CMK (cell line): ENCODE results near the gene CLDN18.

Experiments used
- DNase-seq: peaks from one replicate; pipeline ENCODE4 v3.0.0-alpha.2; 2010; ENCODE audit warnings: low read depth

The CLDN18 gene

DNA sequence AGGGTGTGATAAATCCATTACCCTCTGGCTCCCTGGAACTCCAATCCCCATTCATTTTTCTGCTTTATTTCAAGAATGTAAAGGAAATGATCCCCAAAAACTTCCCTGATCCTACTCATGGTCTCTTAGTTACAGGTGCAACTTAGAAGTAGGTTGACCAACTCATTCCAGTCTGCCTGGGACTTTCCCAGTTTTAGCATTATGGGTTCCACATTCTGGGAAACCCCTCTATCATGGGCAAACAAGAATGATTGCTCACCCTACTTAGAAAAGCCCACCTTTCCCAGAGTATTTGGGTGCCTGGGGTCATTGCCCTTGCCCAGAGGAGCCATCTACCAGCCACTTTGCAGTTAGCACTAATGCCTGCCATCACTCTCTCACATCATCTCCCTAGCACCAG, 15.6 kb downstream of the CLDN18 start:
- DNase-seq: no peak

DNA sequence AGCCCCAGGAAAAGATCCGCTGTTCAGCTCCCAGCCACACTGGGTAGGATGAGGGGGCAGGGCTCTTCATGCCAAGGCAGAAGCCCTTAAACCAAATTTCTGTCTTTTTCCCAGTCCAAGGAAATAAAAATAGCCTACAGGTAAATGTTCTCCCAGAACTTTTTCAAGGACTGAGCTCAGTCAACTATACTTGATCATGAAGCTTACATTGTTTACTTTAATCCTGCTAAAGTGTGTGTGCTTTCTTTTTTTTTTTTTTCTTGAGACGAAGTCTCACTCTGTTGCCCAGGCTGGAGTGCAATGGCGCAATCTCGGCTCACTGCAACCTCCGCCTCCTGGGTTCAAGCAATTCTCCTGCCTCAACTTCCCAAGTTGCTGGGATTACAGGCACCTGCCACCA, 17.9 kb downstream of the CLDN18 start:
- DNase-seq: no peak

DNA sequence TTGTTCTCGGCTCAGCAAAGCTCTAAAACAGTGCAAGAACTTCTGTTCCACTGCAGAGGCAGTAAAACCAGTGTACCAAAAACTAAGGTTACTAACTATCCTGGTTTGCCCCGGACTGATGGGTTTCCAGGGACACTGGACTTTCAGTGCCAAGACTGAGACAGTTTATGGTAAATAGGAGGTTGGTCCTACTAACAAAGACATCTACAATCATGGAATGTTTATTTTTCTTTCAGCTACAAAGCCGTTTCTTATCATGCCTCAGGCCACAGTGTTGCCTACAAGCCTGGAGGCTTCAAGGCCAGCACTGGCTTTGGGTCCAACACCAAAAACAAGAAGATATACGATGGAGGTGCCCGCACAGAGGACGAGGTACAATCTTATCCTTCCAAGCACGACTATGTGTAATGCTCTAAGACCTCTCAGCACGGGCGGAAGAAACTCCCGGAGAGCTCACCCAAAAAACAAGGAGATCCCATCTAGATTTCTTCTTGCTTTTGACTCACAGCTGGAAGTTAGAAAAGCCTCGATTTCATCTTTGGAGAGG, 20.8 kb downstream of the CLDN18 start:
- no peak for DNase-seq

DNA sequence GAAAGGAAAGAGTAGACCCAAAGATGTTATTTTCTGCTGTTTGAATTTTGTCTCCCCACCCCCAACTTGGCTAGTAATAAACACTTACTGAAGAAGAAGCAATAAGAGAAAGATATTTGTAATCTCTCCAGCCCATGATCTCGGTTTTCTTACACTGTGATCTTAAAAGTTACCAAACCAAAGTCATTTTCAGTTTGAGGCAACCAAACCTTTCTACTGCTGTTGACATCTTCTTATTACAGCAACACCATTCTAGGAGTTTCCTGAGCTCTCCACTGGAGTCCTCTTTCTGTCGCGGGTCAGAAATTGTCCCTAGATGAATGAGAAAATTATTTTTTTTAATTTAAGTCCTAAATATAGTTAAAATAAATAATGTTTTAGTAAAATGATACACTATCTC, 21.6 kb downstream of the CLDN18 start:
- DNase-seq: no peak

DNA sequence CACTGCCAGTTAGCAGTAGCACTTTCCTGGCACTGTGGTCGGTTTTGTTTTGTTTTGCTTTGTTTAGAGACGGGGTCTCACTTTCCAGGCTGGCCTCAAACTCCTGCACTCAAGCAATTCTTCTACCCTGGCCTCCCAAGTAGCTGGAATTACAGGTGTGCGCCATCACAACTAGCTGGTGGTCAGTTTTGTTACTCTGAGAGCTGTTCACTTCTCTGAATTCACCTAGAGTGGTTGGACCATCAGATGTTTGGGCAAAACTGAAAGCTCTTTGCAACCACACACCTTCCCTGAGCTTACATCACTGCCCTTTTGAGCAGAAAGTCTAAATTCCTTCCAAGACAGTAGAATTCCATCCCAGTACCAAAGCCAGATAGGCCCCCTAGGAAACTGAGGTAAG, 22.6 kb downstream of the CLDN18 start:
- no peak for DNase-seq

DNA sequence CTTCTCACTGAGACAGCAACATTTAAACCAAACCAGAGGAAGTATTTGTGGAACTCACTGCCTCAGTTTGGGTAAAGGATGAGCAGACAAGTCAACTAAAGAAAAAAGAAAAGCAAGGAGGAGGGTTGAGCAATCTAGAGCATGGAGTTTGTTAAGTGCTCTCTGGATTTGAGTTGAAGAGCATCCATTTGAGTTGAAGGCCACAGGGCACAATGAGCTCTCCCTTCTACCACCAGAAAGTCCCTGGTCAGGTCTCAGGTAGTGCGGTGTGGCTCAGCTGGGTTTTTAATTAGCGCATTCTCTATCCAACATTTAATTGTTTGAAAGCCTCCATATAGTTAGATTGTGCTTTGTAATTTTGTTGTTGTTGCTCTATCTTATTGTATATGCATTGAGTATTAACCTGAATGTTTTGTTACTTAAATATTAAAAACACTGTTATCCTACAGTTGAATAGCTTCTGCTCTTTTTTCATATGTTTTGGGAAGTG, 23.3 kb downstream of the CLDN18 start:
- no peak for DNase-seq

DNA sequence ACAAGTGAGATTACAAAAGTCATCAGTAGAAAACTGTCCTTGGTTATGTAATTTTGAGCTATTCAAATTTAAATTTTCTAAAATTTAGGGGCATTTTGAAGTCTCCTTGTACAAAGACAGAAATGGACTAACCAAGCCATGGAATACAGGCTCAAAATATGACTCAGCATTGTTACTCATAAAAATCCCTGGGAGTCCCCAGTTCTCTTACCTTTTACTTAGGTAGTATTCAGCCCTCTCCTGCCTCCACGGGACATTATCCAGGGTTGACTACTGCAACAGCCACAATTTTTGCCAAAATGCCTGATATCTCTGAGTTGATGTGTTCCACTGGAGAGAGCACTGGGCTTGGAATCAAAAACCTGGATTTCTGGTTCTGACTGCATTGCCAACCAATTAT, 25.0 kb downstream of the CLDN18 start:
- DNase-seq: no peak

DNA sequence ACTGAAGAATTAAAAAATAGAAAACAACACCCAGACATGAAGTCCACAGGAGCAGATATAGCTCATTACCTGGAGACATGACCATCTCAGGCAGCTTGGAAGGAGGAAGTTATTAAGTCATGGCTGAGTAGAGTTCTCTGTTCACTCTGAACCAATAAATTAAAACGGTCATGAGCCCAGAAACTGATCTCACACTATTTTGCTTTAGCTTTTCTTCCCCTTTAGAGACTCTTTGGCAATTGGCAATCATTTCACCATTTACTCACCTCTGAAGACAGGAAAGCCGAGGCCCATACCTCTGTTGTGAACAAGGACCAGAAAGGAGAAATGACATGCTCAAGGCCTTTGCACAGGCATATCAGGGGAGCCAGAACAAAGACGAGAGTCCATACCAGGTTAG, 26.6 kb downstream of the CLDN18 start:
- no peak for DNase-seq

DNA sequence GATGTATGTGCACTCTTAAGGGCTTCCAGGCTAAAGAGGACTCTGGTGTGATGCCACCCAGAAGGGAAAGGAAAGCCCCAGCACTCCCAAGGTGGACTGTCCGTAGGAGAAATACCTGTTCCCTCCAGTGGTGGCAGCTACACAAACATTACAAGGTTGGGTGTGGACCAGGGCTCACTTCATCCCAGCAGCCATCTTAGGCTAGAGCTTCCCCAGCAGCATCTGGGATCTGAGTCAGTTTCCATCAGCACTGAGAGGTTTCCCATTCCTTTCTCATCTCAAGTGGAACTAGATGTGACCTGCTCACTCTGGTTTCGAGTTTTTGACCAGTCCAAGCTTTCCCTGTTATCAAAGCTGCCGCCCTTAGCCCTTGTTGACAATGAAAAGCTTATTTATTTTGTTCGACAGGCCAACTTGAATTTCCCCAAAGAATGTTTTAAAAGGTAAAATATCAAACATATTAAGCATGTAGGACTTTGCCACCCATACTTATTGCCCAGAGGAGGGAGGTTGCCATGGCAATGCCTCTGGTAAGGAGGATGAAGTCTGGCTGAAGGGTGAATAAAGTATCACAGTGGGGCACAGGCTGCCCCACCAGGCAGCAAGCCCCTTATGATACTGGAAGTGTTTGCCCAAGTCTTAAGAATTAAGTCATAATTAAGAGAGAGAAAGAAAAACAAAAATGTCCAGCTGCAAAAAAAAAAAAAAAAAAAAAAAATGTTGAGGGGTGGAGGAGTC, 28.9 kb downstream of the CLDN18 start:
- no peak for DNase-seq

DNA sequence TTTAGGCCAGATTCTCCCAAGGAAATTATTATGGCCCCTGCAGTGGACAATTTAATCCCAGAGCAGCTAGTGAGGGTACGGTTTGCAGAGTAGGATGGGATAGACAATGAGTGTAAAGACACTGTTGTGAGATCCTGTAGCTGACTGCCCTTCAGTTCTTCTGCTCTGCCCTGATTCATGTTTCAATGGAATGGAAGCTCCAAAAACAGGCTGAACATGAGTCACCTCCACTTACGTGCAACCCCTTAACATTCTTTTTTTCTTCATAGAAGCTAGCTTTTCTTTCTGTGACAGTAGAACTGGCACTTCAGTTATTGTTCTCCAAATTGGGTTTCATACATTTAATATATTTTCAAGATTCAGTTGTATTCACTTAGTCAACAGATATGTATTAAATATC, 32.1 kb downstream of the CLDN18 start:
- no peak for DNase-seq

DNA sequence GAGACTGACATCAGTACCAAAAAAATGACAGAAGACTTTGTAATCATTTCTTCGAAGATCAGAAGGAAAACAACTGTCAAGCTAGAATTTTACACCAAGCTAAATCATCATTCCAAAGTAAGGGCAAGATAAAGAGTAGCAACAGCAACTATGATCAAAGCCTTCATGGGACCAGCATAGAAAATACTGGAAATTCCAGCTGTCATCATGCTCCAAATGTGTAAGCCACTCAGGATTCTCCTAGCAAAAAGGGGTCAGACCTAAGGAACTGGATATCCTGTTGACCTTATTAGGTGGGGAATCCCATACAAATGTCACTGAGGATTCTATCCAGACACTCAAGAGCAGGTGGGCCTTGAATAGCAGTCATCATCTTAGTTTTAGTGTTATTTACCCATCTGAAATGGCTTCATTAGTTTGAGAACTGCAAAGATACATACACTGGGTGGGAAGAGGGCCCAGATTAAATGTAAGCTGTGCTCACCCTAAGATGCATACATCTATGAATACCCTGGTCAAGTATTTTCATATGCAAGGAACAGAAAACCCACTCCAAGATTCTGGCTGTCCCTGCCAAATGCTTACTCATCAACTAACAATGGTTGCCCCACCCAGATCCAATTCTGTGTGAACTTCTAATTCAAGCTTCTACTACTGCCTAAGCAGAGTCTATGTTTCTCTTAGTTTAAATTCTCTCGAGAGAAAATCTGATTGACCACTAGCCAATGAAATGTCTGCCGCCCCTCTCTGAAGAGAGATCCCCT, 33.5 kb downstream of the CLDN18 start:
- DNase-seq: no peak

DNA sequence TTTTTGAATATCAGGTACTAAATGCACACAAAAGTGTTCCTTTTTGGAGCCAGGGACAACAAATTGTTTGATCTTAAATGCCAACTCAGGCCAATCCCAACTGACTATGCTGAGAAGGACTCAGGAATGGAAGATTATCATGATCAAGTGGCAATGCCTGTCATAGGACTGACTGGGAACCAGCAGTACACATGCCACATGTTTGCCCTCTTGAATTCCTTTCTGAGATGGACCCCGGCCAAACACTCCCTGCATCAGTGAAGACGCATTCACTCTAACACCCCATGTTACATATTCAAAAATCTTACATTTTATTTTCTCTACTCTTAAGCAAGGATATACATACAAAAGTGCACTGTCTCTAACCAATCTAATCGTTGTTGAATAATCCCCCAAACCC, 36.1 kb downstream of the CLDN18 start:
- no peak for DNase-seq

DNA sequence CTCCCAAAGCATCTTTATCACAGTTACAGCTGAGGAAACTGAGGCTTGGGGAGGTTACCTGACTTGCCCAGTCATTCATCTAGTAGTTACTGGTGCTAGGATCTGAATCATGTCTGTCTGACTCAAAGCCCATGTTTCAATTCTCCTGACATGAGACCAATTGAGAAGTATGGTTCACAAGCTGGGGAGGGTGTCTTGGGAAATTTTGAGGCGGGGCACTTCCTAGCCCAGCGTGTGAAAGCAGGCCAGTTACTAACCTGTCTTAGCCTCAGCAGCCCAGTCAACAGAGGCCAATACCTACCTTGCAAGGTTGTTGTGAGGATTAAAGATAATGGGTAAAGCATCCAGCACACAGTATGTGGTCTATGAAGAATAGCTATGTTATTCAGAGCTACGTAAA, 37.0 kb downstream of the CLDN18 start:
- DNase-seq: no peak

DNA sequence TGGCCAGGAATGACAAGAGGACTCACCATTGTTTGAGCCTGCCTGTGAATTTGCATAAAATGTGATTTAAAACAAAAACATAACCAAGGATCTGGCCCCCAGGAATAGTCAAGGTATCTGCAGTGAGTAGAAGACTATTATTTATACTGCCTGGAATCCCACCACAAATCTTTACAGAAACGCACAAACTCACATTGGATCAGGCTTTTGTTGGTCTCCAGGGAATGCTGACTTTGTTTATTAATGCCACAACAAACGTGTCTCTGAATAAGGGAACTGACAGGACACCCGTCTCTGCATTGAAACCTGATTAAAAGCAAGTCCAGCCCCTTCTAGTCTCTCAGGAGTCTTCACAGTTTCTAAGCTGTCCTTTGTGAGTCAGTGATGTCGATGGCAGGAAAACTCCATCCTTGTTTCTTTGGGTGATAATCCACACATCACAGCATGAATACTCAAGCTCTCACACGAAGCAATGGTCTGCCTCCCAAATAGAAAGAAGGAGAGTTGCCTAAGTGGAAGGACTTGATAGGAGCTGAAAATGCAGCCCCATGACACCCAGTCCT, 37.7 kb downstream of the CLDN18 start:
- DNase-seq: no peak

DNA sequence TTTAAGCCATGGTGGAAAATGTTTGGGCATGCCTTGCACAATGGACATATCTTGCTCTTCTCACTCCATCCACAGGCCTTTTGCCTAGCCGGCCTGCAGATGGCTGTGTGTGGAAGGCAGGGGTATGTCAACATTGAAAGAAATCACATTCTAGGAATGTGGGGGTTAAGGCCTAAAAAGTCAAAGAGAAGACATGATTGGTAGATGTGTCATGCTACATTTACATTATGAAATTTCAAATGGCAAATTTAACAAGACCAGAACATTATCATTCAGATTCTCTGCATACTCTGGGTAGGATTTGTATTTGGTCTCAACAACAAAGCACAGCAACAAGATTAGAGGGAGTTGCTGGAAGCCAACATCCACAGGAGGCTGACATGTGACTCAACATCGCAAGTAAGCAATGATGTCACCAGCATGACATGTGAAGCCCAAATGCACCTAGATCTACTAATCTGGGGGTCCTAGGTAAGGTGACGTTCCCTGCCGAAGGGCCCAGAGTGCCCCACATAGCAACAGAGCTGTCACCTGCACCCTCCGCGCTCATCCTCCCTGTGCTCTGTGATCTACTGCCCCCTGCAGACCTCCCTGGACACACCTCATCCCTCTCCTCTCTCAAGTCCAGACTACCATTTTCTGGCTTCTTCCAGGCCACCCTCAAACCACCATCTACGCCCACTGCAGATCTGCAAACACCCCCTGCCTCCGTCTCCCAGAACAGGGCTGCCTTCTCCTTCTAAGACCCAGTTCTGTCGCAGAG, 39.4 kb downstream of the CLDN18 start:
- DNase-seq: no peak

DNA sequence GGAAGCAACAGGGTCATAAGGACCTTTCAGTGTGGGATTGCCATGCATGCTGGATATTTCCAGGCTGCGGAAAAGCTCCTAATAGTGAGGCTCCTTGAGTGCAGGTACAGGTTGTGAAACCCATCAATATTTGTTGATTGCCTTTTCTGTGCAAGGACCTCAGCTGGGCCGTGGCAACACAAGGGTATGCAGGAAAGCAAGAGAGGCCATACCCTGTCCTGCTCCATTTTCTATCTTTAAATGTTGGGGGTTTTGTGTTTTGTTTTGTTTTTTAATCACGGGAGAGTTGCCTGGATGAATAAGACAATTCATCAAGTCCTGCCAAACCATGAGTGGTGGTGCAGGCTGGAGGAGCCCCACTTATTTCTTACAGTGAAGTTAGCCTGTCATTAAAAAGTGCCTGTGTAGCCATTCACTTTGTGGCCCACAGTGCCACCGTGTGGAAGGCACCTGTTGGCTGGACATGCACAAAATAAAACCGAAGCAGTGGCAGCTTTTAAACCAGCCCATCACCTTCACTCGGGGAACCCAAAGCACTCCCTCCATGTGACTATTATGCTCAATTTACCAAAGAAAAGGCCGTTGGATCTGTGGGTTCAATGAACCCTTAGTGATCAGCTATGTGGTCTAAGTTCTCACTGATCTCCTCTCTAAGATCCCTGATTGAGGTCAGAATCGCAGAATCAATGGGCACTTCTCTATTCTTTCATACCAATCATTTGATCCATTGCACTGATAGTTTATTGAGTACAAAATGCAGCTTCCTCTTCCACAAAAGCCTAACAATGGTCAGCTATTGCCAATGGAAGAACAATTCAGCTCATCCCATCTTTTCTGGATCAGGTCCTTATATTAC, 42.2 kb downstream of the CLDN18 start:
- no peak for DNase-seq

DNA sequence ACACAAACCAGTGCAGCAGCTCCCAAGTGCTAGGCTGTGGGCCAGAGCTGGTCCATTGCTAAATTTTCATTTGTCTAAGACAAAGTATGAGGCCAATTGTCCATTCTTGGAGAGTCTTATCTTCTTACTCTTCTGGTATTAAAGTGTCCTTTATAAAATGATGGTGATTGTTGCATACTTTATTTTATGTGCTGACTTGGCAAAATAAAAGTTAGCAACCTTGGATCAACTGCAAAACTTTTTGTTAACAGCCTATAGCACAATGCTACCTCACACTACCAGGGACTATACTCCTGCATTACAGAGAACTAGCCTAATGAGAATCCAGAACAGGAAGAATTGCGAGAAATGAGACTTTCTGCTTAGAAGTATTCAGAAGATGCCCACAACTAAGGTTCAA, 44.1 kb downstream of the CLDN18 start:
- no peak for DNase-seq

DNA sequence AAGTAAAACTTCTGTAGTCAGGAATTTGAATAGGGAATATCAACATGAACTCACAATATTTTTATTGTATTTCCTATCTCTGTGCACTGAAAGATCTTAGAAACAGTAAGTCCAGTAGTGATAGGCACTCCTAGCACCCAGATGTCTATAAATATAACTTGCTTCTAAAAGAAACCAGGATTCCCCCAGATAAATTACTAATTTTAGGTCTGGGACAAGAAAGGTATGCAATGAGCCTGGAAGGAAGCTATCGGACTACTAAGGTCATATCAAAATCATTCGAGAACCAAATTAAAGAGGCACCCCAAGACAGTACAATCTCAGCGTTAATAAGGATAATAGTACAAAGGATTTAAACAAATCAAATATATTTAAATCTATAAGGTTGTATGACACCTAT, 47.4 kb downstream of the CLDN18 start:
- DNase-seq: no peak

DNA sequence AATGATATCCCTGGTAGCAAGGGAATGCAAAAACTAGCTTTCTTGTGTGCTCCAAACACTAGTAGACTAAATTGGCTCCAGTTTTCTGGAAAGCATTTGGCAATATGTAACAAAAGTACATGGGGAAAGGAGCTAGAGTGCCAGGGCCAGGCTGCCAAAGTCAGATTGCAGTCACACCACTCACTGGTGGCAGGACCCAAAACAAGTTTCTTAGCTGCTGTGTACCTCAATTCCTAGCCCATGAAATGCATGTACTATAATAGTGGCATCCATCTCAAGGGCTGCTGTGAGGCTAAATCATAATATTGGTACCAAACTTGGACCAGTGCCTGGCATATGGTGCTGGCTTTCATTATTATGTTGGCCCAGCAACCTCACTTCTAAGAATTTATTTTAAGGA, 49.3 kb downstream of the CLDN18 start:
- no peak for DNase-seq

DNA sequence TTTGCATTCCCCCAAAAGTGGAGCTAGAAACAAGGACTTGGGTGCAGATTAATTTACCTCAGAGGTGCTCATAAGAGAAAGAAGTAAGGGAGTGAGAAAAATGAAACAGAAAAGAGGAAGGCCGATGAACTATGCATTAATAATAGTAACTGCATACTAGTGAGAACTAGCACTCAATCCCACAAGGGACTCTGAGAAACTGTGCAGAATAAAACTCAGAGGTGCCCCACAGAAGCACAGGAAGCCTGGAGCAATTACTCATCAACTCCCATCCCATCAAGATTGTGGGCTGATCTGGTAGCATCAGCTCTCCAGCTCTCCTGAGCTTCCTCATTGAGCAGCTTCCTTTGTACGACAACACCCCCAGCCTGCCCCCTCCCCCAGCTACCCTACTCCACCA, 50.8 kb downstream of the CLDN18 start:
- DNase-seq: no peak

DNA sequence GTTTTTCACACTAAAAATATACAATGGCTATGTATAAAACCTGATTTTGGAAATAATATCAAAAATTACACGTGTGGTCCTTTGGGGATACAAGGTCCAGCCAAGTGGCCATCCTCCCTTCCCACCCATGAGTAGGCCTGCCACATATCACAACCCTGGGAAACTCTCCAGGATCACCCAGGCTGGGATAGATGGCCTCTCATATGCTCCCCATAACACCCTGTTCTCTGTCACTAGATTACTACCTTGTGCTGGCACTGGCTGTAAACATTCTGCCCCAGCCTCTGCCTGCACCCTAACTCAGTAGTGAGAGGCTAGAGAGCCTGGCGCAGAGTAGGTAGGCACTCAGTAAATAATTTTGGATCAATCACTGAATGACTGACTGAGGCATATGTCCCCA, 52.1 kb downstream of the CLDN18 start:
- no peak for DNase-seq
